Putamen (tissue), 1 donor: ENCODE results near the gene PLCL2.
"Not testable (repeated sequence)": the region's sequence is repeated elsewhere in the genome, so short reads cannot be mapped to it uniquely, and the experiment has no call there.

Experiments
- DNase-seq: peaks from one replicate; pipeline ENCODE4 v3.0.0-alpha.2; 2016; ENCODE audit warnings: low spot score

Gene PLCL2

GRCh38 chr3:17119201-17120072 is 234.7 kb downstream of the PLCL2 start:
- DNase-seq = no peak

GRCh38 chr3:17120115-17120514 is 235.4 kb downstream of the PLCL2 start:
- no peak for DNase-seq

GRCh38 chr3:17121336-17121735 is 236.6 kb downstream of the PLCL2 start:
- DNase-seq = no peak

DNA sequence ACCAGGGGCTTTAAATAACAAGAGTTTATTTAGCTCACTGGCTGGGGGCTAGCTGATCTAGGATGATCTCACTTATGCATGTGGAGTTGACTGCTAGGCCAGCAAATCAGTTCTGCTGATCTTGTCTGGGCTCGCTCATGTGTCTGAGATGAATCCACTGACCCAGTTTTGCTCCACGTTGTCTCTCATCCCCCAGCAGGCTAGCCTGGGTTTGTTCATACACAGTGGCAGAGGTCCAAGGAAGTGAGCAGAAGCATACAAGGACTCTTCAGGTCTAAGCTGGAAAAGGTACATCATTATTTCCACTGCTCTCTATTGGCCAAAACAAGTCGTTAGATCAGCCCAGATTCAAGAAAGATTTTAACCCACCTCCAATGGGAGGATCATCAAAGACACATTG is 238.0 kb downstream of the PLCL2 start:
- DNase-seq = no peak

DNA sequence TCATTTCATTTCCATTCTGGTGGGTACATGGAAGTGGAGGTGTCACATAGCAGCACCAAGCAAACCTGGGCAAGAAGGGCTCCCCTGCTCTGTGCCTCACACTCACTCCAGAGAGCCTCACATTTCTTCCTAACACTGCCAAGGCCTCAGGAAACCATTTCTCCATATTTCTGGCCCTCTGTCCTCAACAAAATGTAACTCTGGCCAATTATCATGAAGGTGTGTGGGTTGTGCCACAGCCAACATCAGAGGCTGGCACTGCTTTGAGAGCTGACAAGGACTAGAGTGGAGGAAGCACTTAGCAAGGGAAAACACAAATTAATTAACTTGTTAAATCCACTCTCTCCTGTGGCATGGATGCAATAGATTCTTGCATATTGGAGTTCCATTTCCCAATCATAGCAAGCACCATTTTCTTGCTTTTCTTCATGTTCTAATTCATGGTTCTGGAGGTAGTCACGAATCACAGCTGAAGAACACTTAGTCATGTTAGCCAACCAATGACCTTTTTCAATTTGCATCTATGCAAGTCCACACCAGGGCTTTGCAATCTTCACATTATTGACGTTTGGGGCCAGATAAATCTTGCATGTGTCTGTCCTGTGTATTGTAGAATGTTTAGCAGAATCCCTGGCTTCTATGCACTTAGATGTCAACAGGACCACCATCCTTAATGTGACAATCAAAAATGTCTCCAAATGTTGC is 241.1 kb downstream of the PLCL2 start:
- no peak for DNase-seq

GRCh38 chr3:17128671-17129070 is 243.9 kb downstream of the PLCL2 start:
- DNase-seq = not testable (repeated sequence)

GRCh38 chr3:17129556-17129955 is 244.8 kb downstream of the PLCL2 start:
- DNase-seq = no peak

GRCh38 chr3:17130956-17131355 is 246.2 kb downstream of the PLCL2 start:
- DNase-seq = no peak

DNA sequence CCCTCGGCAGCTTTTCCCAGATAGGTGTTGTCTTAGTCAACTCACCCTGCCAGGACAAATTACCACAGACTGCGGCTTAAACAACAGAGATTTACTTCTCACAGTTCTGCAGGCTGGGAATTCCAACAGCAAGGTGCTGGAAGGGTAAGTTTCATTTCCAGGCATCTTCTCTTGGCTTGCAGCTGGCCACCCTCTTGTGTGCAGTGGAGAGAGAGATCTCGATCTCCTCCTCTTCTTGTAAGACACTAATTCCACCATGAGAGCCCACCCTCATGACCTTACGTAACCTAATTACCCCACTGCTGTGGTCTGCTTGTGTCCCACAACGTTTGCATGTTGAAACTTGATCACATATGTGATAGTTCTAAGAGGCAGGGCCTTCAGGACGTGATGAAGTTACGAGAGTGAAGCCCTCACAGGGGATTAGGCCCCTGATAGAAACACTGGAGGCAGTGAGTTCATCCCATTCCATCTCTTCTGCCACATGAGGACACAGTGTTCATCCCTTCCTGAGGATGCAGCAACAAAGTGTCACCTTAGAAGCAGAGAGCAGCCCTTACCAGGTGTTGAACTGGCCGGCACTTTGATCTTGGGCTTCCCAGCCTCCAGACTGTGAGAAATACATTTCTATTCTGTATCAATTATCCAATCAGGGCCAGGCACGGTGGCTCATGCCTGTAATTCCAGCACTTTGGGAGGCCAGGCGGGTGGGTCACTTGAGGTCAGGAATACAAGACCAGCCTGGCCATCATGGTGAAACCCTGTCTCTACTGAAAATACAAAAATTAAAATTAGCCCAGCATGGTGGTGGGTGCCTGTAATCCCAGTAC is 247.7 kb downstream of the PLCL2 start:
- DNase-seq = no peak

DNA sequence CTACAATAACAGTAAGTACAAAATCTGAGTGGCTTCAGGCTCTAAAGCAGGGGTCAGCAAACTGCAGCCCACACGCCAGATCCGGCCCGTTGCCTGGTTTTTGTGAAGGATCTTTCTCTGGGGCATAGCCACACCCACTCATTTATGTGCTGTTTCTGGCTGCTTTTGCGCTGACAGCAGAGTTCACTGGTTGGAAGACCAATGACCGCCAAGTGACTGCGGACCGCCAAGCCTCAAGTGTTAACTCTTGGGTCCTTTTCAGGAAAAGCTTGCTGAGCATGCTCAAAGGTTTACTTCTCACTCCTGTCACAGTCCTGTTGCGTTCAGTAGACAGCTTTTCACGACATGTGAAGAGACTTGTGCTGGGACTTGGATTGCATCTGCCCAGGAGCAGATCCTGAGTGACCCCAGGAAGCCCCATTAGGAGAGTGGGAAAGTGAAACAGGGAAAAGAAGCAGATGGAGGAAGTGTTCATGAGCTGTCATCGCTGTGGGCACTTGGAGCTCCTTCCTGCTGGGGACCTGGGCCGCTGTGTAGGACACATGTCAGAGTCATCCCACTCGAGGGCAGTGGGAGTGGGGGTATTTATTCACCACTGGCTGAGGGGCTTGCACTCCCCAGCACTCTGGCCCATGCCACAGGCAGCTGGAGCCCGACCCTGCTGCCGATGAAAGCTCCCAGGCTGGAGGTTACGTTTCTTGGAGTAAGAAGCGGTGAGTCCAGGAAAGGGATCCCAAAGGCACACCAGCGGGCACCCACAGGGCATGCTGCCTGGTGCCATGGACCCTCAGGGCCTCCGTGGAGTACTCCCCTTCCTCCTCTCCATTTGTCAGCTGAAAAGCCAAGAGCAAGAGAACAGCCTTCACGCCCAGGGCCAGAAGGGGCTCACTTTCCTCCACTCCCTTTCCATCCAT is 249.1 kb downstream of the PLCL2 start:
- DNase-seq = no peak

DNA sequence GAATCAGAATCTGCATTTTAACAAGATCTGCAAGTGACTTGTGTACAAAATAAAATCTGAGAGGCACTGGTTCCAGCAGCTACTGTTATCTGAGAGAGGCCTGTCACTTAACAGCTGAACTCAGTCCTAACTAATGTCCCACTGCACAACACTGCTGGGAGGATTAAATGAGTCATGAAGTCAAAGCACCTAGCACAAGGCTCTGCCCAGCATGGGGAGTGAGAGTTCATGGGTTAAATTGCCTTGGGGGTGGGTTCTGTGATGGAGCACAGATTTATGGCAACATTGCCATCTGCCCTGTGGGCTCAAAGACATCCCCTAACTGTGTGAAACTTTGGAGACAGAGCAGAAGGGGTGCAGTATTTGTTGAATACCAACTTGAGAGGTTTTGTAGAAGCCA is 250.9 kb downstream of the PLCL2 start:
- no peak for DNase-seq

DNA sequence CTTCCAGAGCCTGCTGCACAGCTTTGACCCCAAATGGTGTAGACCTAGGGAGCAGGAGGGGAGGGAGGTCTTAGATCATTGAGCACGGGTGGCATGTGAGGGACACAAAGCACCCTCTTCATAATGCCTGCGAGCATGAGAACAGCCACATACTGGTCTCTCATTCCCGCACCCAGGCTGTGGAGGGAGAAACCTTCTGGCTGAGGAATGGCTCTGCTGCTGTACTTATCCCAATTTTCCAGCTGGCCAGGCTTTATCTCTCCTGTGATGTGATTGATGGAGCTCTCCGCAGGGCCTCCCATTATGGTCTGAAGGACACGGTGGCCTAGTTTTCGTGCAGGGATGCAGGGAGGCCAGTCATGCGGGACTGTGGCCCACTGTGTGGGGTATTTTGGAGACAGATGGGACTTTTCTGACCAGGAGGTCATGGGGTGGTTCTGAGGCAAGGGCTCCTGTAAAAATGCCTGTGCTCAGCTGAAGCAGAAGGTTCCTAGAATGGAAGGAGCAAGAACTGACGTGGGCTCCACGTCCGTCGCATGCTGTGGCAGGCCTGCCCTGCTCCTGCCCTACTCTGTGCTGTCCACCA is 251.5 kb downstream of the PLCL2 start:
- DNase-seq = no peak

DNA sequence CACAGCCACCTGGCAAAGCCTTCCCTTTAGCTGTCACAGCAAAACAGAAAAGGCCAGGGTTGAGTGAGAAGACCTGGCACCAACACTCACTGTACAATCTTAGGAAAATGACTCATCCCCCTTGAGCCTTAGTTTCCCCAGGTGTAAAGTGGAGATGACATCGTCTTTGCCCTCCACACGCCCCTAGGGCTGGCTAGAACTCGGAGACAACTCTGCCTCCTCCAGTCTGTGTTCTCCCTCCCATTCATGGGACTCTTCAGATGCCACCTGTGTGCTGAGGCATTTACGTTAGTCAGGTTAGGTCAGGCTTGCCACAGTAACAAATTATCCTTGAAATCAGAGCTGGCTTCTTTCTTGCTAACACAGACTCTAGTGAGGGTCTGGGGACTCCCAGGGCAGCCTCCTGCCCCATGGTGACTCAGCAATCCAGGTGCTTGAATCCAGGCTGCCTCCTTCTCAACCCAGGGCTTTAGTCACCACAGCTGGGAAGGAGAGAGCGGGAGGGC is 252.6 kb downstream of the PLCL2 start:
- no peak for DNase-seq

- DNase-seq = no peak
Observed at GRCh38 chr3:17138246-17139039, 253.7 kb downstream of the PLCL2 start.
